ENCODE results near the gene RAD51B.

- TF ChIP-seq CTCF (IDR thresholded peaks at IDR 0.05) (no peak), POLR2A (IDR thresholded peaks at IDR 0.05) (no peak)
Measured at GRCh38 chr14:68195126-68195525, 375.5 kb downstream of the RAD51B start.
